Fibroblast of lung (primary cell): Measurements from ENCODE around the gene CNR1. TPM values are rescaled to one million over a fixed set of nuclear protein-coding genes. Genes with fewer than 3 reads are reported as not detected.

Source experiments
- DNase-seq, 2 donors: peaks; one replicate each; pipeline versions ENCODE4 v3.0.0 to v3.0.0-alpha.2; 2010; ENCODE audit warnings: low read depth in 2 of 2
- H2AFZ ChIP-seq: 2 replicates; pipeline ENCODE4 v1.5.1; 2012; ENCODE audit warnings: low read length, control low read depth, inconsistent platforms
- H3K27ac ChIP-seq: 2 replicates; pipeline ENCODE4 v1.5.1; 2011; ENCODE audit warnings: low read length, control low read depth; ENCODE audit not compliant: insufficient read depth
- H3K27me3 ChIP-seq: 2 replicates; pipeline ENCODE4 v1.5.1; 2011; ENCODE audit warnings: mild to moderate bottlenecking, low read length; ENCODE audit not compliant: control insufficient read depth, insufficient read depth
- H3K36me3 ChIP-seq: 2 replicates; pipeline ENCODE4 v1.5.1; 2011; ENCODE audit warnings: low read length; ENCODE audit not compliant: control insufficient read depth, insufficient read depth
- H3K4me1 ChIP-seq: 2 replicates; pipeline ENCODE4 v1.5.1; 2011; ENCODE audit warnings: low read length; ENCODE audit not compliant: control insufficient read depth, insufficient read depth; ENCODE audit errors: extremely low read depth
- H3K4me2 ChIP-seq: 2 replicates; pipeline ENCODE4 v1.5.1; 2011; ENCODE audit warnings: low read length, control low read depth; ENCODE audit not compliant: insufficient read depth; ENCODE audit errors: extremely low read depth
- H3K4me3 ChIP-seq, 4 experiments: fragments of 200-600 bp in 1 of 4; sonication (generic) in 1 of 4; replicated peaks in 1 of 4; 2 replicates each; pipeline ENCODE4 v1.5.1; 2011 to 2016; ENCODE audit warnings: low read length in 4 of 4, low read depth in 3 of 4, mild to moderate bottlenecking in 3 of 4, control low read depth in 2 of 4, inconsistent platforms in 1 of 4, mixed read lengths in 1 of 4; ENCODE audit not compliant: insufficient read depth in 1 of 4; ENCODE audit errors: control extremely low read depth in 1 of 4
- H3K79me2 ChIP-seq: 2 replicates; pipeline ENCODE4 v1.5.1; 2012; ENCODE audit warnings: mild to moderate bottlenecking, low read length, inconsistent platforms; ENCODE audit not compliant: control insufficient read depth, insufficient read depth
- H3K9ac ChIP-seq: 2 replicates; pipeline ENCODE4 v1.5.1; 2011; ENCODE audit warnings: mild to moderate bottlenecking, low read length, control low read depth; ENCODE audit not compliant: insufficient read depth
- H3K9me3 ChIP-seq: 2 replicates; pipeline ENCODE4 v1.5.1; 2012; ENCODE audit warnings: low read depth, low read length; ENCODE audit not compliant: control insufficient read depth, insufficient read depth
- H4K20me1 ChIP-seq: 2 replicates; pipeline ENCODE4 v1.5.1; 2011; ENCODE audit warnings: low read length; ENCODE audit not compliant: control insufficient read depth, insufficient read depth; ENCODE audit errors: extremely low read depth
- EZH2 ChIP-seq: IDR thresholded peaks from 2 replicates; pipeline ENCODE4 v1.5.1; 2012; ENCODE audit warnings: low read length, control low read depth, mild to moderate bottlenecking; ENCODE audit errors: missing control alignments
- polyA plus RNA-seq, 2 donors: library from polyadenylated mRNA; depleted of rRNA in 1 of 2; stranded (reverse) in 1 of 2; unstranded in 1 of 2; fragments of >200 nt; gene quantifications; 2 replicates each; pipeline ENCODE4 v1.2.1, GENCODE V29; 2011 to 2012; ENCODE audit warnings: missing spikeins in 1 of 2
- total RNA-seq: library from RNA; depleted of rRNA; stranded (reverse); fragments of >200 nt; gene quantifications from 2 replicates; pipeline ENCODE4 v1.2.1, GENCODE V29; 2014
- TF ChIP-seq, protein P1 (sequence below), 2 donors: IDR thresholded peaks in 1 of 2; conservative IDR thresholded peaks in 1 of 2; 1 replicate in 1 of 2; 2 replicates in 1 of 2; pipeline ENCODE4 v1.5.1; 2011 to 2012; ENCODE audit warnings: low read length in 2 of 2, control low read depth in 1 of 2, inconsistent platforms in 1 of 2, low read depth in 1 of 2, mild to moderate bottlenecking in 1 of 2

CNR1 gene
- total and polyA plus RNA-seq, 2 donors (not counting 1 experiment from before 2014, with no cell fraction given): not detected

DNA sequence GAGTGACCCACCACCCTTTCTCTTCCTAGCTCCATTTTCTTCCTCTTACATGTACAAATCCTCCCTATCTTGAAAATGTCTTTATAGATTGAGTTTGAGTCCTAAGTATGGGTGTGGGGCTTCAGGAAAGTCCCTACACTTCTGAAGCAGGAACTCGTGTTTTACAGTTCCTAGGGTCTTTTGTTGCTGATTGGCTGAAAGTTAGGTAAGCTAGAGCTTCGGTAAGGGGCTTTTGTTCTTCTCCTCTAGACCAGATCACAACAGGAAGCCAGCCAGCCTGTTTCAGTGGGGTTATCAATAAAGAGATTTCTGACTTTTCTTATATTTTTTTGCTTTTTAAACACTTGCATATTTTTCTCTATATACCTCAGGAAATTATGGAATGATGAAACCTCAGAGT is 51.3 kb downstream of the CNR1 start:
- Histone ChIP-seq H4K20me1 (no peaks in the 10 kb centered on the region), H3K27me3 (no peaks in the 10 kb centered on the region), H3K4me1 (no peaks in the 10 kb centered on the region), H3K9ac (no peak overlapping the region), H3K36me3 (no peaks in the 10 kb centered on the region), H3K27ac (no peak overlapping the region), H3K9me3 (no peaks in the 10 kb centered on the region), H3K4me3 (no peak overlapping the region), H3K79me2 (no peaks in the 10 kb centered on the region), H2AFZ (no peak overlapping the region), H3K4me2 (no peak overlapping the region)
- TF ChIP-seq, protein P1, sequence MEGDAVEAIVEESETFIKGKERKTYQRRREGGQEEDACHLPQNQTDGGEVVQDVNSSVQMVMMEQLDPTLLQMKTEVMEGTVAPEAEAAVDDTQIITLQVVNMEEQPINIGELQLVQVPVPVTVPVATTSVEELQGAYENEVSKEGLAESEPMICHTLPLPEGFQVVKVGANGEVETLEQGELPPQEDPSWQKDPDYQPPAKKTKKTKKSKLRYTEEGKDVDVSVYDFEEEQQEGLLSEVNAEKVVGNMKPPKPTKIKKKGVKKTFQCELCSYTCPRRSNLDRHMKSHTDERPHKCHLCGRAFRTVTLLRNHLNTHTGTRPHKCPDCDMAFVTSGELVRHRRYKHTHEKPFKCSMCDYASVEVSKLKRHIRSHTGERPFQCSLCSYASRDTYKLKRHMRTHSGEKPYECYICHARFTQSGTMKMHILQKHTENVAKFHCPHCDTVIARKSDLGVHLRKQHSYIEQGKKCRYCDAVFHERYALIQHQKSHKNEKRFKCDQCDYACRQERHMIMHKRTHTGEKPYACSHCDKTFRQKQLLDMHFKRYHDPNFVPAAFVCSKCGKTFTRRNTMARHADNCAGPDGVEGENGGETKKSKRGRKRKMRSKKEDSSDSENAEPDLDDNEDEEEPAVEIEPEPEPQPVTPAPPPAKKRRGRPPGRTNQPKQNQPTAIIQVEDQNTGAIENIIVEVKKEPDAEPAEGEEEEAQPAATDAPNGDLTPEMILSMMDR (conservative IDR thresholded peaks at IDR 0.05 in 1 of 2, IDR thresholded peaks at IDR 0.05 in 1 of 2; ENCODE audit: low read depth in 1 of 2, low read length in 2 of 2): no peak
- TF ChIP-seq EZH2: no peak
- DNase-seq: no peak

DNA sequence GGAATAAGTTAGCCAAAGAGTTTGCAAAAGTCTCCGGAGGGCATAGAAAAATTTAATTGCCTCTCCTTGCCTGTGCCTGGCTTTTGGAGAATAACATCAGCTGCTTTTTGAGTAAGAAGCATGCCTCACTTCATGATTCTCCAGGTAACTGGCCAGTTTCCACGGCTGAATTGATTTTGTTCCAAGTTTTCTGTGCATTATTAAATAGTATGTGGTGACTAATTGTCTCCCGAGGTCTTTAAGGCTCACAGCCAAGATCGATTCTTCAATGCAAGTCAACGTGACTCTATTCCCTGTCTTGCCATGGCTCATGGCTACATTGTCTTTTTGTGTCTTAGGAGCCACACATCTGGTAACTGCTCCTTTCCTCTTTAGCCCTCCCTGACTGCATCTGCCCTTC is 54.2 kb downstream of the CNR1 start:
- DNase-seq: no peak
- Histone ChIP-seq H3K4me3 (no peak overlapping the region), H3K36me3 (no peaks in the 10 kb centered on the region), H3K9me3 (no peaks in the 10 kb centered on the region), H2AFZ (no peak overlapping the region), H3K4me1 (no peaks in the 10 kb centered on the region), H3K27me3 (no peaks in the 10 kb centered on the region), H4K20me1 (no peaks in the 10 kb centered on the region), H3K27ac (no peak overlapping the region), H3K9ac (no peak overlapping the region), H3K79me2 (no peaks in the 10 kb centered on the region), H3K4me2 (no peak overlapping the region)
- TF ChIP-seq EZH2: no peak
- TF ChIP-seq, protein P1 (conservative IDR thresholded peaks at IDR 0.05 in 1 of 2, IDR thresholded peaks at IDR 0.05 in 1 of 2; ENCODE audit: low read depth in 1 of 2, low read length in 2 of 2): no peak

DNA sequence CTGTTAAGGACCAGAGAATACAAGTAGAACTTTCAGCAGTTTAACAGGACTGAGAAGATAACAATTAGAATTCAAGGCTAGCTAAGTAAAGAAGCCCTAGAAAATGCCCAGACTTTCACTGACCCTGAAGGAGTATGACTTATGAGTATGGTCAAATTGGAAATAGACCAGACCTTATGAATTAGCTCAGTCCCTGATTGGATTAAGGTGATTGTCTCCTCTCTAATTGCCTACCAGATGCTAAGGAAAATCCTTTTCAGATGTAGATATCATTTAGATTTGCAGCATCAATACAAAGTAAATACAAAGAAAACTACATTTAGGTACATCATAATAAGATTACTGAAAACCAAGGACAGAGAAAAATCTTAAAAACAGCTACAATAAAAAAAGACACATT is 58.9 kb downstream of the CNR1 start:
- no peak overlapping the region for H3K4me2 ChIP-seq
- DNase-seq: no peak
- H3K27me3 ChIP-seq: no peaks in the 10 kb centered on the region
- H3K9me3 ChIP-seq: no peaks in the 10 kb centered on the region
- no peak overlapping the region for H2AFZ ChIP-seq
- TF ChIP-seq EZH2: no peak
- TF ChIP-seq, protein P1 (conservative IDR thresholded peaks at IDR 0.05 in 1 of 2, IDR thresholded peaks at IDR 0.05 in 1 of 2; ENCODE audit: low read depth in 1 of 2, low read length in 2 of 2): no peak
- H3K27ac ChIP-seq: no peak overlapping the region
- H3K79me2 ChIP-seq: no peaks in the 10 kb centered on the region
- no peaks in the 10 kb centered on the region for H3K36me3 ChIP-seq
- H3K4me1 ChIP-seq: no peaks in the 10 kb centered on the region
- H4K20me1 ChIP-seq: no peaks in the 10 kb centered on the region
- H3K9ac ChIP-seq: no peak overlapping the region
- no peak overlapping the region for H3K4me3 ChIP-seq
